ENCODE results near the gene HOXC11.

The HOXC11 gene

GRCh38 chr12:53944907-53945847 is 27.7 kb upstream of the HOXC11 start:
- TF ChIP-seq, protein P1, sequence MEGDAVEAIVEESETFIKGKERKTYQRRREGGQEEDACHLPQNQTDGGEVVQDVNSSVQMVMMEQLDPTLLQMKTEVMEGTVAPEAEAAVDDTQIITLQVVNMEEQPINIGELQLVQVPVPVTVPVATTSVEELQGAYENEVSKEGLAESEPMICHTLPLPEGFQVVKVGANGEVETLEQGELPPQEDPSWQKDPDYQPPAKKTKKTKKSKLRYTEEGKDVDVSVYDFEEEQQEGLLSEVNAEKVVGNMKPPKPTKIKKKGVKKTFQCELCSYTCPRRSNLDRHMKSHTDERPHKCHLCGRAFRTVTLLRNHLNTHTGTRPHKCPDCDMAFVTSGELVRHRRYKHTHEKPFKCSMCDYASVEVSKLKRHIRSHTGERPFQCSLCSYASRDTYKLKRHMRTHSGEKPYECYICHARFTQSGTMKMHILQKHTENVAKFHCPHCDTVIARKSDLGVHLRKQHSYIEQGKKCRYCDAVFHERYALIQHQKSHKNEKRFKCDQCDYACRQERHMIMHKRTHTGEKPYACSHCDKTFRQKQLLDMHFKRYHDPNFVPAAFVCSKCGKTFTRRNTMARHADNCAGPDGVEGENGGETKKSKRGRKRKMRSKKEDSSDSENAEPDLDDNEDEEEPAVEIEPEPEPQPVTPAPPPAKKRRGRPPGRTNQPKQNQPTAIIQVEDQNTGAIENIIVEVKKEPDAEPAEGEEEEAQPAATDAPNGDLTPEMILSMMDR (IDR thresholded peaks at IDR 0.05; ENCODE audit: low read depth, low read length, missing control alignments), result no peak
- DNase-seq (ENCODE audit: extremely low read depth, low read depth), result no peak
- no peak overlapping the region for H3K4me3 ChIP-seq (replicated peaks; ENCODE audit: low read depth, low read length)

DNA sequence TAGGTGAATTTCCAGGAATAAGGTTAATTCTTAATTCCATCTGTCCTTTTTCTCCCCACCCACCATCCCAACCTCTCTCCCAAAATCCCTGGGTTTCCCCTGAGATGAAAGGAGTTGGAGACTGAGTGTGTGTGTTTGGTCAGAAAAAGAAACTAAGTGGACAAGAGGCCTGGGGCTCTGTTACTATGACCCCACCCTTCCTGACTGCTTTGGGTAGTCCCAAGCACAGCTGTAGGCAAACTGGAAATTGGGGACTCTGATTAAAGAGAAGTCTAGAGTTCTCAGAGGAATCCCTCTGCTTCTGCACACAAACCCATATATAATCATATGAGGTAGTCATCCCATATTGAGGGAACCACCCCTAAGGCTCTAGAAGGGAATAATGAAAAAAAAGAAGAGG is 25.2 kb upstream of the HOXC11 start:
- H3K4me3 ChIP-seq (replicated peaks; ENCODE audit: low read depth, low read length), result no peak overlapping the region

DNA sequence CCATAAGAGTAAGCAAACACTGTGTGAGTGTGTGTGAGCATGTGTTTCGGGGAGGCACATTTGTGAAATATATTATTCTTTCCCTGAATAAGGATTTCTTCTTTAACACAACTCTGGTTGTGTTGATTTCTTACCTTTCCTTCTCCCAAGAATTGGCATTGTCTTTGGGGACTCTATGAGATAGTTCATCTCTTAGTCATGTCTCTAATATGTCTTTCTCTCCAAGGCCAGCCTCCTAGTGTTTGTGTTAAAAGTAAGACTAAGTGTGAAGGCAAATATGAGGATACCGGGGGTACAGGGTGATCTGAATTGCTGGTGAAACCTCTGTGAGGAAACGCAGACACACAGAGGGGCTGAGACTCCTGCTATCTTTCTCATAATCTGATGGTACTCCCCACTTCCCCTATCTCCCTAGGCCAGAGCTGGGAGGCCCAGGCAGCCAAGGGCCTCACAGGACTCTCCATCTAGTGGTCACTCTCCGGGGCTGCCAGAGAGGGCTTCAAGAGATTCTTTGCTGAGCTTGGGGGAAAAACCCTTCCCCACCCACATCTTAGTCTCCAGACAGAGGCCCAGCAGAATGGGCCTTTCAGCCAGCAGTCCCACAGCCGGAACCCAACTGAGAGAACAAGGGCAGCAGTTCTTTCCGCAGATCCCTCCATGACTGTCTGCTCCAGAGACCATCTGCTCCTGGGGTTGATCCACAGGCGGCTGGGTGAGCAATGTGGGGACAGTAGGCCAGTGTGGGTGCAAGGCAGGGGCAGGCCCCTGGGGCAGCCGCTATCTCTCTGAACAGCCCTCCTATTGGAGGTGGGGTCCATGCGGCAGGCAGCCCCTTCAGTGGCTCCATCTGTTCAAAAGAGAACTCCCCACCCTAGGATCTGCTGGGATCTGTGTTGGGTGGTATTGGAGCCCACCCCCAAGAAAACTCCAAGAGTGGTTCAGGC is 24.0 kb upstream of the HOXC11 start:
- DNase-seq (ENCODE audit: extremely low read depth, low read depth), result no peak
- TF ChIP-seq, protein P1 (IDR thresholded peaks at IDR 0.05; ENCODE audit: low read depth, low read length, missing control alignments), result no peak
- H3K4me3 ChIP-seq (replicated peaks; ENCODE audit: low read depth, low read length), result no peak overlapping the region

More for the DNA sequence above, 25.2 kb upstream of the HOXC11 start:
- no peak for DNase-seq (ENCODE audit: extremely low read depth, low read depth)
- TF ChIP-seq, protein P1 (IDR thresholded peaks at IDR 0.05; ENCODE audit: low read depth, low read length, missing control alignments), result no peak

- H3K4me3 ChIP-seq (replicated peaks; ENCODE audit: low read depth, low read length), result no peak overlapping the region
- TF ChIP-seq, protein P1 (IDR thresholded peaks at IDR 0.05; ENCODE audit: low read depth, low read length, missing control alignments), result no peak
- no peak for DNase-seq (ENCODE audit: extremely low read depth, low read depth)
These were observed 23.1 kb upstream of the HOXC11 start for GRCh38 chr12:53949631-53950436.

DNA sequence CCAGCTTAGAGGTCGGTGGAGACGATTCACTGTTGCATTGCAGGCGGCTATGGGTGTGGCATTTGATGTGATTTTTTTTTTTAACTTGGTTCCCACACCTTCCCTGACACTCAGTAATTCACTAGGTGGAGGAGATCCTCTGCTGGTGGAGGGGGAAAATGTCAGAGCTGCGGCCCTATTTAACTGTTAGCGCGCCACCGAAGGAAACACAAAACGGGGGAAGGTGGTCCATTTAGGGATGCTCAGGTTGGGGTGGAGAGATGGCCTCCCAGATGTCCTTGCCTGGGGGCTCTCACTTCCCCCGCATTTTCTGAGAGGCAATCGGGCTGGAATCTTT is 22.5 kb upstream of the HOXC11 start:
- no peak for DNase-seq (ENCODE audit: extremely low read depth, low read depth)
- no peak overlapping the region for H3K4me3 ChIP-seq (replicated peaks; ENCODE audit: low read depth, low read length)
- TF ChIP-seq, protein P1 (IDR thresholded peaks at IDR 0.05; ENCODE audit: low read depth, low read length, missing control alignments), result no peak
